Umbilical cord (tissue), 2 donors: ENCODE data around the gene HOXB7. TPM values are rescaled to one million over a fixed set of nuclear protein-coding genes. Genes with fewer than 3 reads are reported as not detected.

Source experiments
- DNase-seq: peaks from one replicate; pipeline ENCODE4 v3.0.0-alpha.2; 2015; ENCODE audit warnings: low spot score
- total RNA-seq: library from RNA; depleted of rRNA; stranded (reverse); fragments of >200 nt; gene quantifications from one replicate; pipeline ENCODE4 v1.2.3, GENCODE V29; 2014; ENCODE audit warnings: low replicate concordance; ENCODE audit not compliant: insufficient read depth

The HOXB7 gene
- total RNA-seq: 0.96 TPM

GRCh38 chr17:48610282-48611211 lies at the start of gene HOXB7:
Gene HOXB7 (minus strand): TSS chr17:48611017. CDS start chr17:48610918, 99 bp downstream.
- peak; percentile 82 for DNase-seq

DNA sequence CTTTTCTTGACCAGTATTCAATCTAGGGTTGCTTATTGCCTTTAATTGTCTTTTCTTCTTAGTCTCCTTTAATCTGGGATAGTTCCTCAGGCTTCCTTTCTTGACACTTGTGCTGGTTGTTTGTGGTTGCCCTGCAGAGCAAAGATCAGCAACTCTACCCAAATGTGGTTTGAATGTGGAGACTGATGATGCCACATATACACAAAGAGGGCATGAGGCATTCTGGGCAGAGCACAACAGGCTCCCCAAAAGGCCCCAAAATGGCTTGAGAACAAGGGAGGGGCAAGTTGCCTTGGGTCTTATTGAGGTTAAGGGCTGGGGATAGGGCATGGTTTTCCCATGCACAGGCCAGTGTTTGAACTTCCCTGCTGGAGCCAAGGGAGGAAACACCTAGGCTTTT lies 45.1 kb upstream of the HOXB7 start:
- DNase-seq: no peak

- no peak for DNase-seq
Measured at GRCh38 chr17:48649741-48650140, 38.9 kb upstream of the HOXB7 start.

DNA sequence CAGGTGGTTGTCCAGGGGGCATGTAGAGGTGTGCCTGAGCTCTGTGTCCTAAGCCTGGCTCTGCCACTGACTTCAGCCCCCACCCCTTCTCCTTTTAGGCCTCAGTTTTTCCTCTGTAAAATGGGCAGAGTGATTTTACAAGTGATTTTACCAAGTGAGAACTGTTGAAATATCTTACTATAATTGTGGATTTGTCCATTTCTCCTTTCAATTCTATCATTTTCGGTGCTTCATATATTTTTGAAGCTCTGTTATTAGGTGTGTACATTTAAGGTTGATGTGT lies 37.1 kb upstream of the HOXB7 start:
- no peak for DNase-seq

GRCh38 chr17:48647103-48647962 lies 36.5 kb upstream of the HOXB7 start:
- no peak for DNase-seq

DNA sequence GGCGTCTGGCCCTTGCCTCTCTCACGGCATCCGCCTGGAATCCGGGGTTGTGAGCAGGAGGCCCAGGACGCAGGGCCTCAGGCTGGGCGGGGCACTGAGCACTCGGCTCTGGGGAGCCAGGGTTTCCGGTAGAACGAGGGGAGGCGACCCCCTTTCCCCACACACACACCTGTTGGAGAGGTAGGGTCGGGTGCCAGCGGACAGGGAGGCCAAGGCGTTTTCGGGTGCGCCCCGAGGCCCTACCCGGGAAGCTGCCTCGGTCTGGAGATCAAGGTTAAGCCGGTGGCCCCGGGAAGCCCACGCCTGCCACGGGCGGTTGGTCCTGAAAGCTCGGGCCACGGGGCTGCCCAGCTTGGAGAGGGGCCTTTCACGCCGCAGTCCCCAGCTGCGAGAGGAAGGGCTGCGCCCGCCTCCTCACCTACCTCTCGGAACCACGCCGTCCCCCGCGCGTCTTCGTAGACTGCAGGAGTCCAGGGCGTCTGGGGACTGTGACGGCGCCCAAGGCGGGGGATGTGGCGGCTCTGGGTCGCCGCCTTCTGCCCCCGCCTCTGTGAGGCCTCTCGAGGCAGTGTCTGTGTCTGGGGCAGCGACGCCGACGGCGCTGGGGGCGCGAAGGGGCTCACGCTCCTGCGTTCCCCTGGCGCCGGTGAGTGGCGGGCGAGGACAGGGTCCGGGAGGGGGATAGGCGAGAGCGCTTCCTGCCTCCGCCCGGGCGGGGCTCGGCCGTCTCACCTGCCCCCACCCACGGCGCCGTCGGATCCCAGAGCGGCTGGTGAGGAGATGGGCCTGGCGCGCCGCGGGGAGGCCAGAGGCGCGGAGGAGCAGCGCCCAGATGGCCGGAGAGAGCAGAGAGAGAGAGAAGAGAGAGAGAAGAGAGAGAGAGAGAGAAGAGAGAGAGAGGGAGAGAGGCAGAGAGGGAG lies 35.6 kb upstream of the HOXB7 start:
- peak; percentile 44 for DNase-seq

DNA sequence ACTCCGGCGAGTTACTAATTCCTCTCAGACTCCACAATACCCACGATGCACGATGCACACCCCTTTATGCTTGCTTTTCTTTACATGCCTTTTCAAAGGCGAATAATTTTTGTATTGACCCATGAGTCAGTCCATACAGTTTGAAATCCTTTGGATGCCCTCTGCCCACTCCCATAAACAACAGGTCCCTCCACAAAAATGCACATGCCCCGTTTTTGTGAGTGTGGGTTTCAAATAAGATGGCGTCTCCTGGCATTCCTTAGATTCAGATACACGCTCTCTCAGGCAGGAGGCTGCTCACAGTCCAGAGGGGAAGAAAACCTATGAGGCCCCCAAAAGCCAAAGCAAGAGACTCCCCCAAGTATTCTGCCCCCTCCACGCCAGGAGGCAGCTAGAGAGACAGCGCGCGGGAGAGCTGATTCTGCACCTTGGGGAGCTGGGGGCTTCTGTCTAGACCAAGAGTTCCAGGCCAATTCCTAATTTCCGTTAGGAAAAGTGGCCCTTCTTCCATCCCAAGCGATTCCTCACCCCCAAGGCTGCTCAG lies 34.9 kb upstream of the HOXB7 start:
- no peak for DNase-seq

DNA sequence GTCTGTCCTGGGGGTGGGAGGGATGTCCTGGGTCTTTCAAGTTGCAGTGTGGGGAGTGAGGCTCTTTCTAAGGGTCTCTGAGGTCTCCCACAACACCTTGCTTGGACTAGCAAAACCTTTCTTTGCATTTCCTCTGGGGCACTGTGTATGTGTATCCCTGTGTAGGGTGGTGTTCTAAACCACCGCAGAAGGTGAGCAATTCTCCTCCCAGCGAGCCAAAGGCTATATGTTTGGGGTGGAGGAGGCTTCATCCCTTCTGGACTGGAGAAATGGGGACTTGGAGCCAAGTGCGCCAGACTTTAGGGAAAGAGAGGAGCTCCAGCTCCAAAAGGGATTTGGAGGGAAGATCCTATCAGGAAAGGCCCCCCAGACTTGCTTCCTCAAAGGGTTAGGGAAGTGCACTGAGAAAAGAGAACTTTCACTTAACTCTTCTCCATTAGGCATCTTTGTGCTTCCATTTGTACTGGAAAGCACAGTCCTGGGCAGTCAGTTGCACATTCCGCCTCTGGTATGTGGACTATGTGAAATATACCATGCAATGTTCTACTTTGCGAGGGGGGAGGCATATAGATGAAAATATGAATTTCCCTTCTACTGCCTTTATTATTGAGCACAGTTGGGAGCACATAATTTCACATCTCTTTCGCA lies 34.2 kb upstream of the HOXB7 start:
- no peak for DNase-seq

- no peak for DNase-seq
Measured at GRCh38 chr17:48644159-48644558, 33.3 kb upstream of the HOXB7 start.

- DNase-seq: no peak
Measured at GRCh38 chr17:48643697-48644012, 32.8 kb upstream of the HOXB7 start.

- no peak for DNase-seq
Measured at GRCh38 chr17:48642843-48643696, 32.3 kb upstream of the HOXB7 start.

GRCh38 chr17:48642059-48642842 lies 31.4 kb upstream of the HOXB7 start:
- no peak for DNase-seq

- no peak for DNase-seq
Measured at GRCh38 chr17:48641541-48642058, 30.8 kb upstream of the HOXB7 start.

DNA sequence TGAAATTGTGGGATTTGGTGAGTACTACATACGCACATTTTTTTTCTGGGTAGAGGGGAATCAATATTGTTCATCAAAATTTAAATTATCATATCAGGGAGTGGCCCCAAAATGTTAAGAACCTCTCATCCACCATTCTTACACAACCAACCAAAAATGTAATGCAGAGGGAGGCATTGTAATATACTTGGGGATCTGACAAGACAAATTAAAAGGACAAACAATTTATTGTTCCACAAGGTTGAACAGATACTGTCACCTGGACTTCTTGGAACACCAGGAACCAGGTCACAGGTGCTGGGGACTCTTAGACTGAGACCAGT lies 30.0 kb upstream of the HOXB7 start:
- DNase-seq: no peak

- DNase-seq: no peak
Measured at GRCh38 chr17:48639982-48640857, 29.4 kb upstream of the HOXB7 start.

DNA sequence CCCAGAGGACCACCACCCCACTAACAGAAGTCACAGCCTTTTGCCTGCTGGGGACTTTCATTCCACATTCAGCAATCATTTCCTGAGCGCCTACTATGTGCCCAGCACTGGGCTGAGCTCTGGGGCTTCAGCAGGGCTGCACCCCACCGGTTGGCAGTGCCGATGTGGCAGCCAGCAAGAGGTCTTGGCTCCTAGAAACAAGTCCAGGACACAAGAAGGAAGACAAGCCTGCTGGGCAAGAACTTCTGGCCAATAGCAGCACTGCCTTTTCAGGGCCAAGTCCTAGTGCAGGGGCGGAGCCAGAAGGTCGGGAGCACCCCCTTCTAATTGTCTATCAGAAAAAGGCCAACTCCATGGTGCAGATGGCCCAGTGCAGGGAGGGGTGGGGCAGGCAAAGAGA lies 28.3 kb upstream of the HOXB7 start:
- no peak for DNase-seq

- peak; percentile 58 for DNase-seq
Measured at GRCh38 chr17:48637323-48638260, 26.8 kb upstream of the HOXB7 start.
